ENCODE data around the gene TMEM271. TPM values are rescaled to one million over a fixed set of nuclear protein-coding genes. Genes with fewer than 3 reads are reported as not detected.

TMEM271 gene
- polyA plus RNA-seq, 1 donor from 2014 or later: 16.0 TPM

DNA sequence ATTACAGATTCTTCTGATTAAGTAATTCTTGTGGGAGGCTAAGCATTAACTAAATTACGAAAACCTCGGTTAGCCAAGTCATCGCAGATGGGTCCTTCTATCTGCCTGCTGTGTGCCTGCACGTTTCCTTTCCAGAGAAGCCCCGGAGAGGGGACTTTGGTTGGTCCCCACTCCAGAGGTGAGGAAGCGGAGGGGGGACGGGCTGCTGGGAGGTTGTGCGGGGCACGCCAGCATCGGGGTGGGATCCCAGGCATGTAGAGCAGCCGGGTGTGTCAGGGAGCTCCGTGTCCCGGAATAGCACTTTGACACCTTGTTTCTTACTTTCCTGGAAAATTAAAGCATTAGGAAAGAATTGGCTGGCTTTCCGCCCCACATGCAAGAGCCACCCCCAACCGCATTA, 50.4 kb downstream of the TMEM271 start (continued):
- no peak for TF ChIP-seq POLR2AphosphoS5 (IDR thresholded peaks at IDR 0.05)

- Histone ChIP-seq H3K27me3 (ENCODE audit: insufficient read depth, low read depth, low read length) (no peaks in the 10 kb centered on the region), H3K9ac (ENCODE audit: low read length) (no peak overlapping the region), H3K79me2 (replicated peaks; ENCODE audit: insufficient read depth, low read length) (no peaks in the 10 kb centered on the region), H3K4me2 (ENCODE audit: low read length) (no peak overlapping the region), H3K27ac (ENCODE audit: low read length) (no peak overlapping the region), H3K4me3 (ENCODE audit: low read length) (no peak overlapping the region), H3F3A (ENCODE audit: insufficient read depth, low read length, poor library complexity, severe bottlenecking) (no peaks in the 10 kb centered on the region), H3K36me3 (ENCODE audit: insufficient read depth, low read length) (no peaks in the 10 kb centered on the region), H3K9me2 (ENCODE audit: insufficient read depth, low read length) (no peaks in the 10 kb centered on the region), H2AFZ (ENCODE audit: low read depth, low read length) (no peak overlapping the region), H4K20me1 (ENCODE audit: insufficient read depth) (no peaks in the 10 kb centered on the region), H3K9me3 (ENCODE audit: low read length) (no peaks in the 10 kb centered on the region)
- TF ChIP-seq REST (IDR thresholded peaks at IDR 0.05; ENCODE audit: borderline replicate concordance) (no peak), SMC3 (conservative IDR thresholded peaks at IDR 0.05; ENCODE audit: poor library complexity) (no peak), EZH2 (IDR thresholded peaks at IDR 0.05; ENCODE audit: borderline replicate concordance, insufficient read depth, low read length, poor library complexity, severe bottlenecking) (no peak), POLR2AphosphoS5 (IDR thresholded peaks at IDR 0.05) (no peak), MXI1 (conservative IDR thresholded peaks at IDR 0.05; ENCODE audit: poor library complexity, severe bottlenecking) (no peak), EP300 (conservative IDR thresholded peaks at IDR 0.05; ENCODE audit: poor library complexity, severe bottlenecking) (no peak), TAF1 (IDR thresholded peaks at IDR 0.05; ENCODE audit: low read depth) (no peak), RAD21 (conservative IDR thresholded peaks at IDR 0.05) (no peak)
- TF ChIP-seq, protein P1, sequence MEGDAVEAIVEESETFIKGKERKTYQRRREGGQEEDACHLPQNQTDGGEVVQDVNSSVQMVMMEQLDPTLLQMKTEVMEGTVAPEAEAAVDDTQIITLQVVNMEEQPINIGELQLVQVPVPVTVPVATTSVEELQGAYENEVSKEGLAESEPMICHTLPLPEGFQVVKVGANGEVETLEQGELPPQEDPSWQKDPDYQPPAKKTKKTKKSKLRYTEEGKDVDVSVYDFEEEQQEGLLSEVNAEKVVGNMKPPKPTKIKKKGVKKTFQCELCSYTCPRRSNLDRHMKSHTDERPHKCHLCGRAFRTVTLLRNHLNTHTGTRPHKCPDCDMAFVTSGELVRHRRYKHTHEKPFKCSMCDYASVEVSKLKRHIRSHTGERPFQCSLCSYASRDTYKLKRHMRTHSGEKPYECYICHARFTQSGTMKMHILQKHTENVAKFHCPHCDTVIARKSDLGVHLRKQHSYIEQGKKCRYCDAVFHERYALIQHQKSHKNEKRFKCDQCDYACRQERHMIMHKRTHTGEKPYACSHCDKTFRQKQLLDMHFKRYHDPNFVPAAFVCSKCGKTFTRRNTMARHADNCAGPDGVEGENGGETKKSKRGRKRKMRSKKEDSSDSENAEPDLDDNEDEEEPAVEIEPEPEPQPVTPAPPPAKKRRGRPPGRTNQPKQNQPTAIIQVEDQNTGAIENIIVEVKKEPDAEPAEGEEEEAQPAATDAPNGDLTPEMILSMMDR (IDR thresholded peaks at IDR 0.05; ENCODE audit: poor library complexity, severe bottlenecking): no peak
Measured at GRCh38 chr4:524196-524595, 51.9 kb downstream of the TMEM271 start.

Other genes starting within 250 kb of the TMEM271 start
- 19.0 and 29.4 TPM in 2 replicates for gene ZNF141, start 238.5 kb downstream of the TMEM271 start, polyA plus RNA-seq
- 43.3 and 47.1 TPM in 2 replicates for gene ZNF721, start 77.1 kb downstream of the TMEM271 start, polyA plus RNA-seq
- 53.5 and 60.4 TPM in 2 replicates for gene PIGG, start 77.1 kb downstream of the TMEM271 start, polyA plus RNA-seq
- gene PDE6B, start 49.3 kb upstream of the TMEM271 start, polyA plus RNA-seq: 3.2 and 6.1 TPM in 2 replicates
- 156 and 276 TPM in 2 replicates for gene ATP5ME, start 98.0 kb upstream of the TMEM271 start, polyA plus RNA-seq
- 15.1 and 18.3 TPM in 2 replicates for gene MYL5, start 98.2 kb upstream of the TMEM271 start, polyA plus RNA-seq
- not detected in 2 replicates for gene SLC49A3, start 112.9 kb upstream of the TMEM271 start, polyA plus RNA-seq
- 117 and 131 TPM in 2 replicates for gene PCGF3, start 129.5 kb upstream of the TMEM271 start, polyA plus RNA-seq
- gene CPLX1, start 249.8 kb upstream of the TMEM271 start, polyA plus RNA-seq: 5.1 and 7.6 TPM in 2 replicates

Measured in neural cell (in vitro differentiated cells).